Stimulated activated naive CD4-positive, alpha-beta T cell treated with Interleukin-2 at 50 U/mL for 16 hours (primary cell): ENCODE measurements around the gene URI1.
"Not testable (repeated sequence)": the region's sequence is repeated elsewhere in the genome, so short reads cannot be mapped to it uniquely, and the experiment has no call there.

Experiments used
- DNase-seq: peaks from one replicate; lab custom pipeline; 2025; lab: John Stamatoyannopoulos, UW

Gene URI1

DNA sequence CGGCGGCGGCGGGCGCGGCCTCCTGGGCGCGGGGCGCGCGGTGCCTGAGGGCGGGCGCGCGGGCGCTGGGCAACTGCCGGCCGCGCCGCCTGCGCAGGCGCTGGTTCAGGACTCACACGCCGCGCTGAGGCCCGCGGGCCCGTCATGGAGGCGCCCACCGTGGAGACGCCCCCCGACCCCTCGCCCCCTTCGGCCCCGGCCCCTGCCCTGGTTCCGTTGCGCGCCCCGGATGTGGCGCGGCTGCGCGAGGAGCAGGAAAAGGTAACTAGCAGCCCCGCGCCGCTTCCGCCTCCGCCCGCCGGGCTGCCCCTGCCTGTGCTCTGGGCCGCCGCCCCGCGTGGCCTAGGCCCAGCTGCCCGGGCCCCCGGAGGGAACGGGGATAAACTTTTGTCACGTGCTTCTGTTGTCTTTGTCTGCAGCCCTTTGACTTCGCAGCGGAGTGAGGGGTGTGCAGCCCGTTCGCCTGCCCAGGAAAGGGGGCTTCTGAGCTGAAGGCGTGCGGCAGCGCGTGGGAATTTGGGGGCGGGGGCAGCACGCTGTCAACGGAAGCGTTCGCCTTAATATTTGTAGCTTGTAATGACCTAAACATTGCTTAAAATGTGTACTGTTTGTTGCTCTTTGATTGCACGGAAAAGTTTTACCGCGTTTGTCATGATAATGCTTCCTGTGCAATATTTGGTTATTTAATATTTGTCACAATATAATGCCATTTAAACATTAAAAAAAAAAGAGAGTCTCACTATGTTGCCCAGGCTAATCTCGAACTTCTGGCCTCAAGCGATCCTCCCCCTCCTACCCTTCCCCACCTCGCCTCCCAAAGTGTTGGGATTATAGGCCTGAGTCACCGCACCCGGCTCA is 594 bp downstream of the URI1 start:
- peak; percentile 67 for DNase-seq

- DNase-seq = no peak
Observed at GRCh38 chr19:29943615-29944014, 1.6 kb downstream of the URI1 start.

GRCh38 chr19:29944390-29945012 is 2.5 kb downstream of the URI1 start:
- DNase-seq = no peak

GRCh38 chr19:29945017-29945416 is 3.0 kb downstream of the URI1 start:
- no peak for DNase-seq

DNA sequence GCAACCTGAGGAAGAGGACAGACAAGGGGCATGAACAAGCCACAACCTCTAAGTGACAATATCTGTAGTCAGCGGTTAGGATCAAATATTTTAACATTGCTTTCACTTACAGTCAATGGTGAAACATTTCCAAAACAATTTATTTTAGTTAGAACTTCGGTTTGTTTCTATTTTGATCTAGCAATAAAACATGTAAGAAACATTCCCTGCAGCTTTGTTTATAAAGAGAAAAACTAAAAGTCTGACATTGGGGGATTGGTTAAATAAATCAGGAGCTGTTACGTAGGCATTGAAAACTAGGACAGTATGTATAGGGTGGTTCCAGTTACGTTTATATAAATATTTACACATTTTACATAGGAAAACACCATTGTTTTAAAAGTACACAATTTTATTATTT is 3.4 kb downstream of the URI1 start:
- no peak for DNase-seq

- no peak for DNase-seq
Observed at GRCh38 chr19:29946645-29947044, 4.6 kb downstream of the URI1 start.

DNA sequence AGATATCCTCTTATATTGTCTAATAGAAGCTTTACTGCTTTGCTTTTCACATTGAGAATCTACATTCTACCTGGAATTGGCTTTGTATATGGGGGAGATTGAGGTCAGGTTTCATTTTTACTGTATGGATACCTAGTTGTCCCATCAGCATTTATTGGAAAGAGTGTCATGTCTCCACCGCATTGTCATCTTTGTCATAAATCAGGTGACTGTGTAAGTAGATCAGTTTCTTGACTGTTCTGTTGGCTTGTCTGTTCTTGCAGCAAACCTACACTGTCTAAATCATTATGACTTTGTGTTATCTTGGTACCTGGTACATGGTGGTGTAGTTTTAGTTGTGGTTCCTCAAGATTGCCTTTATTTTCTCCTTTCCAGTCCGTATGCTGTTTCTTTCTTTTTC is 5.8 kb downstream of the URI1 start:
- DNase-seq = no peak

DNA sequence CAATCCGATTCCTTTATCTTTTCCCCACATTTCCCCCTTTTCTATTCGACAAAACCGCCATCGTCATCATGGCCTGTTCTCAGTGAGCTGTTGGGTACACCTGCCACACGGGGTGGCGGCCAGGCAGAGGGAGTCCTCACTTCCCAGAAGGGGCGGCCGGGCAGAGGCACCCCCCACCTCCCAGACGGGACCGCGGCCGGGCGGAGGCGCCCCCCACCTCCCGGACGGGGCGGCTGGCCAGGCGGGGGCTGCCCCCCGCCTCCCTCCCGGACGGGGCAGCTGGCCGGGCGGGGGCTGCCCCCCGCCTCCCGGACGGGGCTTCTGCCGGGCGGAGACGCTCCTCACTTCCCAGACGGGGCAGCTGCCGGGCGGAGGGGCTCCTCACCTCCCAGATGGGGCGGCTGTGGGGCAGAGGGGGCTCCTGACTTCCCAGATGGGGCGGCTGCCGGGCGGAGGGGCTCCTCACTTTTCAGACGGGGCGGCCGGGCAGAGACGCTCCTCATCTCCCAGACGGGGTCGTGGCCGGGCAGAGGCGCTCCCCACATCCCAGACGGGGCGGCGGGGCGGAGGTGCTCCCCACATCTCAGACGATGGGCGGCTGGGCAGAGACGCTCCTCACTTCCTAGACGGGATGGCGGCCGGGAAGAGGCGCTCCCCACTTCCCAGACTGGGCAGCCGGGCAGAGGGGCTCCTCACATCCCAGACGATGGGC is 6.9 kb downstream of the URI1 start:
- not testable (repeated sequence) for DNase-seq

- DNase-seq = no peak
Observed at GRCh38 chr19:29952177-29952576, 10.1 kb downstream of the URI1 start.

DNA sequence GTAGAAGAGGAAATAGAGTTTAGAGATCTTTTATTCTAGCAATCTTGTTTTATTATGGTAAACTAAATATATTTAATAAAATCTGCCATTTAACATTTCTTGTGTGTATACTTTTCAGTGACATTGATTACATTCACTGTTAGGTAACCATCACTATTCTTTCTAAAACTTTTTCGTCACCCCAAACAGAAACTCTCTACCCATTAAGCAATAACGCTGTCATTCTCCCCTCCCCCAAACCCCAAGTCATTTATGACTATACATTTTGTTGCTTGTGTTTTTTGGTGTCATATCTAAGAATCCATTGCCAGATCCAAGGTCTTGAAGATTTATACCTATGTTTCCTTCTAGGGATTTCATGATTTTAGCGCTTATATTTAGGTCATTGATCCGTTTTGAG is 10.6 kb downstream of the URI1 start:
- no peak for DNase-seq

GRCh38 chr19:29953352-29954247 is 11.6 kb downstream of the URI1 start:
- no peak for DNase-seq

GRCh38 chr19:29956855-29957254 is 14.8 kb downstream of the URI1 start:
- DNase-seq = no peak

- no peak for DNase-seq
Observed at GRCh38 chr19:29961311-29961710, 19.3 kb downstream of the URI1 start.

DNA sequence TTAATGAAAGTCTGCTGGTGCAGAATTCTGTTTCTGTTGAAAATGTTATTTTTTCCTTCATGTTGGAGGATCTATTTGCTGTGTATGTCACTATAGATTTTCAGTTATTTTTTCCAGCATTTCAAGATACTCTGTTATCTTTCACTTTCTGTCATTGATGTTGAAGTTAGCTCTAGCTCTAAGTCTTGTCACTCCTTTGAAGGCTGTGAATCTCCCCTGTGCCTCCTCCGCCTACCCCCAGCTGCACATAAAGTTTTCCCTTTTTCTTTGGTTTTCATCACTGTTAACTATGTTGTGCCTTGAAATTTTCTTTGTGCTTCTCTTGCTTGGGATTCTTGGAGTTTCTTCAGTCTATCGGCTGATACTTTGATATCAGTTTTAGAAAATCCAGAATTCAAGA is 20.8 kb downstream of the URI1 start:
- no peak for DNase-seq

- no peak for DNase-seq
Observed at GRCh38 chr19:29963576-29963975, 21.5 kb downstream of the URI1 start.

DNA sequence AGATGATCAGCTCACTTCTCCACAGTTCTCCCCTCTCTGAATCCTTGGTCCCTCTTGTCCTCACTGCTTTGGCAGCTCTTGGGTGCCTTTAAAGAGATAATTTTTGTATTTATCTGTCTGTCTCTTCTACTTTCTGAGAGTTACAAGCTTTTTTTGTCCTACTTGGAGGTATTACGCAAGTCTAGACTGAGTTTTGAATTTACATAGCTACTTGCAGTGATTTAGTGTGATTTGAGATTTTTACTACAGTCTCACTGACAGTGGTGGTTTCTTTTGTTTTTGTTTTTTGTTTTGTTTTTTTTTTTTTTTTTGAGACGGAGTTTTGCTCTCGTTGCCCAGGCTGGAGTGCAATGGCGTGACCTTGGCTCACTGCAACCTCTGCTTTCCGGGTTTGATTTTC is 22.1 kb downstream of the URI1 start:
- no peak for DNase-seq

GRCh38 chr19:29965492-29965891 is 23.5 kb downstream of the URI1 start:
- no peak for DNase-seq

- not testable (repeated sequence) for DNase-seq
Observed at GRCh38 chr19:29966142-29966541, 24.1 kb downstream of the URI1 start.

DNA sequence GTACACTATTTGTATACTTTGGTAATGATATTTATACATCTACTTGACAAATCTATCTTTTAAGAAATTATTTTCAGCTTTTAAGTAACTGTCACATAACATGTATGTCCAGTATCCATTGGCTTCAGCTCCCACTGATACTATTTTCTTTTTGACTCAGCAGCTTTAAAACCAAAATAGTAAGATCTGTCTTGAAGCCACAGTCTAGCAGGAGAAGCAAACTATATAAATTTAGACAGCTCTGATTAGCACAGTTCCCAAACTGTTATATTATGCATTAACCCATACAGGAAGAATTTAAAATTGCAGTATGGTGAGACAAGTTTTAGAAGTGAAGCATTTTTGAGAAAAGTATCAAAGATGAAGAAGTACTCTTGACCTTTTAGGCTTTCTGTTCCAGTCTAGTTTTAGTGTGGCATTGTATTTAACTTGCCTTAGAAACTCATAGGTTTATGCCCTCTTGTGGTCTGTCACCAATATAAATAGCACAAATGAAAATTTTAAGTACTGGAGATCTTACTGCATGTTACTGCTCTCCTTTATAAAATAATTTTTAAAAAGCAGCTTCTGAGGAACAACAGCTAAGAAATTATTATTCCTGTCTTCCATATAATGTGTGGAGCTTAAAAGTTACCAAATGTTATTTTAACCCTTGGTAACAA is 24.7 kb downstream of the URI1 start:
- no peak for DNase-seq

DNA sequence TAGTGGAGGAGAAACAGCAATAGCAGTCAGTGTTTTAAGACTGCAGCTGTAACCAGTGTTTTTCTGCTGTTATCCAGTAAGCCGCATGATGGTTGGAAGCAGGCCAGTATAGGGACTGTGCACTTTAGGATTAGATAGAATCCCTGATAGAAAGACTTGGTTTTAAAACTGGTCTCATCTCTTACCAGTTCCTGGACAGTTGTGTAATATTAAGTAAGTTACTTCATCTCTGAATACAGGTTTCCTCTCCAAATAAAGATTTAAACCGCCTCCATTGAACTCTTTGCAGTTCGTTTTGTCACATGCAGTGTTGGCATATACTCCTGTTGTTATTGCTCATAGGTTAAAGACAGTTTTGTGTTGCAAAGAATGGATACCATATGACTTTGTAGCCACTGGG is 25.6 kb downstream of the URI1 start:
- no peak for DNase-seq

DNA sequence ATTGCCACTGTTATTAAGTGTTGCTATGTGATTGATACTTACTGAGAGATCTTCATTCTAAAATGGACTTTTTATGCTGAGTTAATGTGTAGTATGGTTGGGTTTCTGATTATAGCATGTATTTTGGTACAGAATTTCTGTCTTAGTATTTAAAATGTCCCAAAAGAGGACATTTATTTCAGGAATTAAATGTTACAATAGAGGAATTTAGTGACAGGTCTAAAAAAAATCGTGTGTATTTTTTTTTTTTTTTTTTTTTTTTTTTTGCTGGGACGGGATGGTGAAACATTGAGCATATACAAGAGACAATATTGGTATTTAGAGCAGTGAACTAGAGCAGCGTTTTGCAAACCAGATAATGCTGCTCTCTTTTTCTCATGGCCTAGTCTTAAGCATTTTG is 27.9 kb downstream of the URI1 start:
- no peak for DNase-seq
